H9 (cell line): ENCODE measurements around the gene PPP1R2B. TPM values are rescaled to one million over a fixed set of nuclear protein-coding genes. Genes with fewer than 3 reads are reported as not detected.

ENCODE experiments used
- DNase-seq: peaks from one replicate; pipeline ENCODE4 v3.0.0-alpha.2; 2017
- H2AFZ ChIP-seq: one replicate; pipeline ENCODE4 v1.6.1; 2013; ENCODE audit warnings: mild to moderate bottlenecking, low read length, control low read depth, moderate library complexity
- H2AK5ac ChIP-seq: 2 replicates; pipeline ENCODE4 v1.6.1; 2013; ENCODE audit warnings: low read length, control low read depth, mixed read lengths; ENCODE audit not compliant: insufficient read length
- H2BK120ac ChIP-seq: one replicate; pipeline ENCODE4 v1.6.1; 2013; ENCODE audit warnings: low read depth, mild to moderate bottlenecking, low read length, control low read depth, inconsistent platforms; ENCODE audit not compliant: poor library complexity, severe bottlenecking
- H2BK12ac ChIP-seq: 2 replicates; pipeline ENCODE4 v1.6.1; 2013; ENCODE audit warnings: low read length, control low read depth, mixed read lengths, low read depth; ENCODE audit not compliant: insufficient read length
- H2BK15ac ChIP-seq: 2 replicates; pipeline ENCODE4 v1.6.1; 2013; ENCODE audit warnings: low read depth, low read length, control low read depth
- H2BK20ac ChIP-seq: one replicate; pipeline ENCODE4 v1.6.1; 2013; ENCODE audit warnings: low read depth, mild to moderate bottlenecking, low read length, control low read depth, inconsistent platforms; ENCODE audit not compliant: poor library complexity, severe bottlenecking
- H2BK5ac ChIP-seq: 2 replicates; pipeline ENCODE4 v1.6.1; 2013; ENCODE audit warnings: low read length, control low read depth, mixed read lengths; ENCODE audit not compliant: insufficient read length
- H3K14ac ChIP-seq: 2 replicates; pipeline ENCODE4 v1.6.1; 2013; ENCODE audit warnings: low read length, control low read depth; ENCODE audit not compliant: insufficient read depth
- H3K18ac ChIP-seq: 2 replicates; pipeline ENCODE4 v1.6.1; 2013; ENCODE audit warnings: low read depth, mild to moderate bottlenecking, mixed read lengths, low read length, control low read depth; ENCODE audit not compliant: insufficient read length
- H3K23ac ChIP-seq: 2 replicates; pipeline ENCODE4 v1.6.1; 2013; ENCODE audit warnings: low read length, control low read depth, mixed read lengths, low read depth; ENCODE audit not compliant: insufficient read length
- H3K23me2 ChIP-seq: 2 replicates; pipeline ENCODE4 v1.6.1; 2013; ENCODE audit warnings: low read depth, mild to moderate bottlenecking, mixed read lengths, low read length, control low read depth; ENCODE audit not compliant: insufficient read length, poor library complexity, severe bottlenecking
- H3K27ac ChIP-seq: 2 replicates; pipeline ENCODE4 v1.5.1; 2013; ENCODE audit warnings: low read length, control low read depth, mixed read lengths, low read depth; ENCODE audit not compliant: insufficient read length
- H3K27me3 ChIP-seq: 2 replicates; pipeline ENCODE4 v1.6.1; 2013; ENCODE audit warnings: low read length, control low read depth, inconsistent platforms; ENCODE audit not compliant: insufficient read depth
- H3K4ac ChIP-seq: 2 replicates; pipeline ENCODE4 v1.6.1; 2013; ENCODE audit warnings: low read depth, mild to moderate bottlenecking, control low read depth, inconsistent platforms, low read length, moderate library complexity
- H3K4me1 ChIP-seq: 2 replicates; pipeline ENCODE4 v1.6.1; 2013; ENCODE audit warnings: low read length, control low read depth, inconsistent platforms; ENCODE audit not compliant: insufficient read depth
- H3K4me2 ChIP-seq: 2 replicates; pipeline ENCODE4 v1.6.1; 2013; ENCODE audit warnings: low read length, control low read depth, mixed read lengths; ENCODE audit not compliant: insufficient read length, insufficient read depth
- H3K56ac ChIP-seq: 2 replicates; pipeline ENCODE4 v1.6.1; 2013; ENCODE audit warnings: low read depth, mild to moderate bottlenecking, mixed read lengths, low read length, control low read depth; ENCODE audit not compliant: insufficient read length
- H3K79me1 ChIP-seq: 2 replicates; pipeline ENCODE4 v1.6.1; 2013; ENCODE audit warnings: low read depth, mild to moderate bottlenecking, moderate library complexity, low read length, control low read depth, inconsistent platforms; ENCODE audit not compliant: insufficient read depth, poor library complexity, severe bottlenecking
- H3K79me2 ChIP-seq: 2 replicates; pipeline ENCODE4 v1.6.1; 2013; ENCODE audit warnings: low read length, control low read depth, inconsistent platforms; ENCODE audit not compliant: insufficient read depth
- H3K9ac ChIP-seq: 2 replicates; pipeline ENCODE4 v1.6.1; 2013; ENCODE audit warnings: low read length, control low read depth, mixed read lengths; ENCODE audit not compliant: insufficient read length; ENCODE audit errors: extremely low read depth
- H3K9me3 ChIP-seq: one replicate; pipeline ENCODE4 v1.6.1; 2013; ENCODE audit warnings: low read depth, low read length, inconsistent platforms; ENCODE audit not compliant: control insufficient read depth
- H3T11ph ChIP-seq: one replicate; pipeline ENCODE4 v1.6.1; 2013; ENCODE audit warnings: mild to moderate bottlenecking, low read length, control low read depth, inconsistent platforms
- H4K20me1 ChIP-seq: one replicate; pipeline ENCODE4 v1.6.1; 2013; ENCODE audit not compliant: control insufficient read depth, insufficient read length, insufficient read depth
- H4K5ac ChIP-seq: 2 replicates; pipeline ENCODE4 v1.6.1; 2013; ENCODE audit warnings: low read depth, mild to moderate bottlenecking, mixed read lengths, low read length, control low read depth; ENCODE audit not compliant: insufficient read length
- H4K8ac ChIP-seq: replicated peaks from 2 replicates; pipeline ENCODE4 v1.6.1; 2013; ENCODE audit warnings: low read length, control low read depth, mixed read lengths, low read depth; ENCODE audit not compliant: insufficient read length
- H4K91ac ChIP-seq: 2 replicates; pipeline ENCODE4 v1.6.1; 2013; ENCODE audit warnings: low read depth, mild to moderate bottlenecking, moderate library complexity, mixed read lengths, low read length, control low read depth; ENCODE audit not compliant: insufficient read length
- H3K27ac Mint-ChIP-seq, 3 experiments: 2 replicates in 2 of 3; 3 replicates in 1 of 3; pipeline ENCODE4 v1.8.0; 2020 to 2021; ENCODE audit warnings: mixed read lengths in 3 of 3, mild to moderate bottlenecking in 1 of 3, moderate library complexity in 1 of 3
- H3K27me3 Mint-ChIP-seq: 2 replicates; pipeline ENCODE4 v1.8.0; 2021; ENCODE audit warnings: low read depth, mild to moderate bottlenecking, moderate library complexity, mixed read lengths
- H3K36me3 Mint-ChIP-seq, 3 experiments: 2 replicates in 2 of 3; 3 replicates in 1 of 3; pipeline ENCODE4 v1.8.0; 2020 to 2021; ENCODE audit warnings: low read depth in 3 of 3, mixed read lengths in 3 of 3; ENCODE audit not compliant: insufficient read depth in 1 of 3
- H3K4me1 Mint-ChIP-seq, 2 experiments: 2 replicates each; pipeline ENCODE4 v1.8.0; 2020; ENCODE audit warnings: mixed read lengths in 2 of 2
- H3K4me3 Mint-ChIP-seq, 2 experiments: 2 replicates in 1 of 2; 3 replicates in 1 of 2; pipeline ENCODE4 v1.8.0; 2020 to 2021; ENCODE audit warnings: mild to moderate bottlenecking in 2 of 2, mixed read lengths in 2 of 2, moderate library complexity in 1 of 2
- H3K9me3 Mint-ChIP-seq, 2 experiments: 2 replicates in 1 of 2; 3 replicates in 1 of 2; pipeline ENCODE4 v1.8.0; 2020; ENCODE audit warnings: mild to moderate bottlenecking in 2 of 2, mixed read lengths in 2 of 2, moderate library complexity in 1 of 2
- WGBS: extraction: QIAGEN DNeasy Blood & Tissue Kit; methylation state at CpG from one replicate; pipeline ENCODE4 v1.1.7; 2013; ENCODE audit warnings: missing lambda C conversion rate, low lambda C conversion rate, mixed read lengths; ENCODE audit not compliant: insufficient read length; ENCODE audit errors: extremely low coverage; 5-methylcytosine and 5-hydroxymethylcytosine counted together
- total RNA-seq: library from RNA; stranded (reverse); gene quantifications from 2 replicates; pipeline ENCODE4 v1.2.1, GENCODE V29; 2021
- TF ChIP-seq, protein P1 (sequence below): fragments of 200-600 bp; sonication (generic); conservative IDR thresholded peaks from 3 replicates; pipeline ENCODE4 v1.8.0; 2021; ENCODE audit warnings: antibody characterized with exemption, mild to moderate bottlenecking

Gene PPP1R2B
- total RNA-seq, 1 experiment from 2014 or later: not detected

DNA sequence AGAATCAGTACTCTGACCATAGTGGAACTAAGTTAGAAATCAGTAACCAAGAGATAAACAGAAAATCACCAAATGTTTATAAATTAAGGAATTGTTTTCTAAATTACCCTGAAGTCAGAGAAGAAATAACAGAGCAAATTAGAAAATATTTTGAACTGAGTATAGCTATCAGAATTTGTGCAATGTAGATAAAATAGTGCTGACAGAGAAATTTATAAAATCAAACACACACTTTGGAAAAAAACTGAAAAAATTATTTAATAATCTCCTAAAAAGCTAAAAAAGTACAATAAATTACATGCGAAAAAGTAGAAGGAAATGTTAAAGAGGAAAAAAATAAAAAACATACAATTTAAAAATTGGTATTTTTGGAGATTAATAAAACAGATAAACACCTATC lies 37.1 kb upstream of the PPP1R2B start:
- Histone ChIP-seq H2BK120ac (no peak overlapping the region), H4K20me1 (no peaks in the 10 kb centered on the region), H3K18ac (no peak overlapping the region), H3K23me2 (no peaks in the 10 kb centered on the region), H3T11ph (no peak overlapping the region), H4K8ac (no peak overlapping the region), H2BK5ac (no peak overlapping the region), H2BK15ac (no peak overlapping the region), H3K79me1 (no peaks in the 10 kb centered on the region), H4K91ac (no peak overlapping the region), H4K5ac (no peak overlapping the region), H2AK5ac (no peak overlapping the region), H3K27me3 (no peaks in the 10 kb centered on the region), H2BK20ac (no peak overlapping the region), H3K56ac (no peak overlapping the region), H3K4me1 (peaks cover 3% of the 10 kb centered on the region; the same call in 1 of the 2 replicates), H3K4me2 (no peak overlapping the region), H2BK12ac (no peak overlapping the region), H3K79me2 (no peaks in the 10 kb centered on the region), H3K9me3 (no peaks in the 10 kb centered on the region), H3K9ac (no peak overlapping the region), H3K4ac (no peak overlapping the region), H3K23ac (no peak overlapping the region), H3K14ac (no peak overlapping the region), H2AFZ (no peak overlapping the region), H3K27ac (no peak overlapping the region)
- peaks cover 13 to 24% (median 15%) of the 10 kb centered on the region in 3 experiments; a peak in 6 of 7 replicates for H3K36me3 Mint-ChIP-seq
- no peak overlapping the region for H3K27ac Mint-ChIP-seq
- peaks cover 10 to 18% of the 10 kb centered on the region in 2 experiments for H3K9me3 Mint-ChIP-seq
- H3K27me3 Mint-ChIP-seq: no peaks in the 10 kb centered on the region
- TF ChIP-seq, protein P1, sequence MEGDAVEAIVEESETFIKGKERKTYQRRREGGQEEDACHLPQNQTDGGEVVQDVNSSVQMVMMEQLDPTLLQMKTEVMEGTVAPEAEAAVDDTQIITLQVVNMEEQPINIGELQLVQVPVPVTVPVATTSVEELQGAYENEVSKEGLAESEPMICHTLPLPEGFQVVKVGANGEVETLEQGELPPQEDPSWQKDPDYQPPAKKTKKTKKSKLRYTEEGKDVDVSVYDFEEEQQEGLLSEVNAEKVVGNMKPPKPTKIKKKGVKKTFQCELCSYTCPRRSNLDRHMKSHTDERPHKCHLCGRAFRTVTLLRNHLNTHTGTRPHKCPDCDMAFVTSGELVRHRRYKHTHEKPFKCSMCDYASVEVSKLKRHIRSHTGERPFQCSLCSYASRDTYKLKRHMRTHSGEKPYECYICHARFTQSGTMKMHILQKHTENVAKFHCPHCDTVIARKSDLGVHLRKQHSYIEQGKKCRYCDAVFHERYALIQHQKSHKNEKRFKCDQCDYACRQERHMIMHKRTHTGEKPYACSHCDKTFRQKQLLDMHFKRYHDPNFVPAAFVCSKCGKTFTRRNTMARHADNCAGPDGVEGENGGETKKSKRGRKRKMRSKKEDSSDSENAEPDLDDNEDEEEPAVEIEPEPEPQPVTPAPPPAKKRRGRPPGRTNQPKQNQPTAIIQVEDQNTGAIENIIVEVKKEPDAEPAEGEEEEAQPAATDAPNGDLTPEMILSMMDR: no peak
- no CpG with 5 or more reads among the region's 1 CpG for WGBS
- no peak overlapping the region for H3K4me3 Mint-ChIP-seq
- no peak for DNase-seq
- H3K4me1 Mint-ChIP-seq: peaks cover 8 to 17% of the 10 kb centered on the region in 2 experiments; a peak in 3 of 4 replicates
